Natural killer cell (primary cell): ENCODE measurements around the gene CKAP4. TPM values are rescaled to one million over a fixed set of nuclear protein-coding genes. Genes with fewer than 3 reads are reported as not detected.
A peak's percentile ranks its signal among the peaks of the same experiment; 100 is the strongest.

Experiments
- ATAC-seq, 3 donors: fragments of 150-1000 bp in 2 of 3; fragments of 200-7000 bp in 1 of 3; cut with Tn5 transposase; 1 replicate in 1 of 3; 2 replicates in 2 of 3; pipeline ENCODE4 v1.10.0; 2021; ENCODE audit warnings: mild to moderate bottlenecking in 2 of 3, moderate library complexity in 2 of 3
- DNase-seq, 2 donors: peaks; one replicate each; pipeline versions ENCODE4 v3.0.0 to v3.0.0-alpha.2; 2013 to 2021; ENCODE audit warnings: mixed read lengths in 1 of 2
- H3K27ac ChIP-seq: one replicate; pipeline ENCODE4 v1.5.1; 2013; ENCODE audit warnings: mild to moderate bottlenecking, low read length
- H3K27me3 ChIP-seq: one replicate; pipeline ENCODE4 v1.6.1; 2013; ENCODE audit warnings: low read length; ENCODE audit not compliant: control insufficient read depth, insufficient read depth
- H3K36me3 ChIP-seq: one replicate; pipeline ENCODE4 v1.6.1; 2013; ENCODE audit warnings: low read length; ENCODE audit not compliant: control insufficient read depth, insufficient read depth
- H3K4me1 ChIP-seq: one replicate; pipeline ENCODE4 v1.6.1; 2013; ENCODE audit warnings: low read length; ENCODE audit not compliant: control insufficient read depth, insufficient read depth
- H3K4me3 ChIP-seq: one replicate; pipeline ENCODE4 v1.5.1; 2013; ENCODE audit warnings: low read length
- H3K9me3 ChIP-seq: one replicate; pipeline ENCODE4 v1.6.1; 2013; ENCODE audit warnings: low read length; ENCODE audit not compliant: control insufficient read depth, insufficient read depth
- H3K27ac Mint-ChIP-seq, 2 donors: one replicate each; pipeline ENCODE4 v1.8.0; 2022; ENCODE audit warnings: mild to moderate bottlenecking in 2 of 2, mixed read lengths in 2 of 2, moderate library complexity in 1 of 2
- H3K27me3 Mint-ChIP-seq, 2 donors: one replicate each; pipeline ENCODE4 v1.8.0; 2022; ENCODE audit warnings: low read depth in 2 of 2, mixed read lengths in 2 of 2
- H3K36me3 Mint-ChIP-seq: one replicate; pipeline ENCODE4 v1.8.0; 2022; ENCODE audit warnings: mixed read lengths
- H3K4me1 Mint-ChIP-seq, 2 donors: one replicate each; pipeline ENCODE4 v1.8.0; 2022; ENCODE audit warnings: mixed read lengths in 2 of 2
- H3K4me3 Mint-ChIP-seq: one replicate; pipeline ENCODE4 v1.8.0; 2022; ENCODE audit warnings: mild to moderate bottlenecking, moderate library complexity, mixed read lengths
- H3K9me3 Mint-ChIP-seq, 2 donors: one replicate each; pipeline ENCODE4 v1.8.0; 2022; ENCODE audit warnings: mixed read lengths in 2 of 2
- WGBS: methylation state at CpG from one replicate; pipeline ENCODE4 v1.1.7; 2013; ENCODE audit warnings: missing lambda C conversion rate; ENCODE audit not compliant: insufficient coverage; 5-methylcytosine and 5-hydroxymethylcytosine counted together
- intact Hi-C: fragments of 100-400 bp; cut with micrococcal nuclease; formaldehyde crosslinking; loops from one replicate; pipeline ENCODE4 v1.14.2; 2022
- total RNA-seq, 4 donors: library from RNA; stranded (reverse); fragments of 120-200 nt in 1 of 4; gene quantifications; one replicate each; pipeline versions ENCODE4 v1.2.3 to v1.2.4, GENCODE V29; 2013 to 2022
- TF ChIP-seq, protein P1 (sequence below): fragments of 200-600 bp; IDR thresholded peaks from one replicate; pipeline ENCODE4 v1.8.0; 2022; ENCODE audit warnings: antibody characterized with exemption

The CKAP4 gene
- total RNA-seq, 3 donors from 2014 or later (not counting 1 experiment from before 2014, with no cell fraction given): 2.0 to 19.4 (median 2.0) TPM

DNA sequence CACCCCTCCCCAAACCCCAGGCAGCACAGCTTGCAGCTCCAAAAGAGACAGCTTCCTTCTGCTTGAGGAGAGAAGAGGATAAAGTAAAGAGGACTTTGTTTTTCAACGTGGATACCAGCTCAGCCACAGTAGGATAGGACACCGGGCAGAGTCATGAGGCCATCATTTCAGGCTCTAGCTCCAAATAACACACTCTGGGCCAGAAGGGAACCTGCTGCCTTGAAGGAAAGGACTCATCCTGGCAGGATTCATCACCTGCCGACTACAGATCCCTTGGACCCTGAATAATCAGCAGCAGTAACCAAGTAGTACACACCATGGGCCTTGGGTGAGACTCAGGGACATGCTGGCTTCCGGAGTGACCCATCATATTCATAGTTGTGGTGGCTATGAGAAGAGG is 10.4 kb upstream of the CKAP4 start:
- DNase-seq (no peak), ATAC-seq (no peak)
- Mint-ChIP-seq H3K4me3 (no peak overlapping the region), H3K27ac (no peak overlapping the region), H3K9me3 (no peaks in the 10 kb centered on the region), H3K4me1 (no peaks in the 10 kb centered on the region), H3K27me3 (peaks cover 4 to 11% of the 10 kb centered on the region in 2 donors), H3K36me3 (no peaks in the 10 kb centered on the region)
- no peaks in the 10 kb centered on the region for H3K4me1 ChIP-seq
- intact Hi-C loops: no loop called here
- H3K36me3 ChIP-seq: no peaks in the 10 kb centered on the region
- 85% methylated on average over 4 of the region's 4 CpGs for WGBS
- TF ChIP-seq, protein P1, sequence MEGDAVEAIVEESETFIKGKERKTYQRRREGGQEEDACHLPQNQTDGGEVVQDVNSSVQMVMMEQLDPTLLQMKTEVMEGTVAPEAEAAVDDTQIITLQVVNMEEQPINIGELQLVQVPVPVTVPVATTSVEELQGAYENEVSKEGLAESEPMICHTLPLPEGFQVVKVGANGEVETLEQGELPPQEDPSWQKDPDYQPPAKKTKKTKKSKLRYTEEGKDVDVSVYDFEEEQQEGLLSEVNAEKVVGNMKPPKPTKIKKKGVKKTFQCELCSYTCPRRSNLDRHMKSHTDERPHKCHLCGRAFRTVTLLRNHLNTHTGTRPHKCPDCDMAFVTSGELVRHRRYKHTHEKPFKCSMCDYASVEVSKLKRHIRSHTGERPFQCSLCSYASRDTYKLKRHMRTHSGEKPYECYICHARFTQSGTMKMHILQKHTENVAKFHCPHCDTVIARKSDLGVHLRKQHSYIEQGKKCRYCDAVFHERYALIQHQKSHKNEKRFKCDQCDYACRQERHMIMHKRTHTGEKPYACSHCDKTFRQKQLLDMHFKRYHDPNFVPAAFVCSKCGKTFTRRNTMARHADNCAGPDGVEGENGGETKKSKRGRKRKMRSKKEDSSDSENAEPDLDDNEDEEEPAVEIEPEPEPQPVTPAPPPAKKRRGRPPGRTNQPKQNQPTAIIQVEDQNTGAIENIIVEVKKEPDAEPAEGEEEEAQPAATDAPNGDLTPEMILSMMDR: no peak
- no peaks in the 10 kb centered on the region for H3K27me3 ChIP-seq
- no peaks in the 10 kb centered on the region for H3K9me3 ChIP-seq
- H3K4me3 ChIP-seq: no peak overlapping the region
- H3K27ac ChIP-seq: no peak overlapping the region

DNA sequence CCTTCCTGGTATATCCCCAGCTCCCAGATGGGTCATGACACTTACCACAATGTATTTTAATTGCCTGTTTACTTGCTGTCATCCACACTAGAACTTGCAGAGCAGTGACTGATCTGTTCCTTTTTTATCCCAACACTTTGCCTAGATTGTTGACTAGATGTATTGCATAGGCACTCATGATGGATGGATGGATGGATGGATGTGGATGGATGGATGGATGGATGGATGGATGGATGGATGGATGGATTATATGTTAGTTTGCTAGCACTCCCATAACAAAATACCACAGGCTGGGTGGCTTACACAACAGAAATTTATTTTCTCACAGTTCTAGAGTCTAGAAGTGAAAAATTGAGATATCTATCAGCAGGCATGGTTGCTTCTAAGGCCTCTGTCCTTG is 8.7 kb upstream of the CKAP4 start:
- no peak for DNase-seq
- Mint-ChIP-seq H3K4me3 (no peak overlapping the region), H3K27me3 (peaks cover 0 to 4% of the 10 kb centered on the region in 2 donors), H3K36me3 (no peaks in the 10 kb centered on the region), H3K4me1 (no peaks in the 10 kb centered on the region), H3K9me3 (no peaks in the 10 kb centered on the region), H3K27ac (no peak overlapping the region)
- TF ChIP-seq, protein P1: no peak
- Histone ChIP-seq H3K27ac (no peak overlapping the region), H3K4me1 (no peaks in the 10 kb centered on the region), H3K27me3 (no peaks in the 10 kb centered on the region), H3K36me3 (no peaks in the 10 kb centered on the region), H3K9me3 (no peaks in the 10 kb centered on the region), H3K4me3 (no peak overlapping the region)
- no peak for ATAC-seq
- intact Hi-C loops: no loop called here

DNA sequence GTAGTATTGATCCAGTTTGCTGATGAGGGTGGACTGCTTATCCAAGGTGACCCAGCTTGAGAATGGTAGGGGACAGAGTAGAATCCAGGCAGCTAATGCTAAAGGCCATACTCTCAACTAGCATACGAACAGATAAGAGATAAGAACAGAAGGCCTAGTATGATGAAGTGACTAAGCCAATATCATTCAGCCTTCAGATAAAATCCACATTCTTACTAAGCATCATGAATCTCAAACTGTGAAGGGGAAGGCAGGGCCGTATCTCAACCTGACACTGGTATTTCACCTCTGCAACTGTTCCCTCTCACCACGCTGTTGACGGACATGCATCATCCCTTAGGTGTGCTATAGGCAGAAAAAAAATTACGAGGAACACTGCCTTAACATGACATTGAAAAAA is 8.1 kb upstream of the CKAP4 start:
- Histone ChIP-seq H3K27me3 (no peaks in the 10 kb centered on the region), H3K36me3 (no peaks in the 10 kb centered on the region), H3K9me3 (no peaks in the 10 kb centered on the region), H3K4me3 (no peak overlapping the region), H3K27ac (no peak overlapping the region), H3K4me1 (no peaks in the 10 kb centered on the region)
- ATAC-seq (peak in 1 of 3 donors; percentile 52), DNase-seq (no peak)
- intact Hi-C loops: no loop called here
- TF ChIP-seq, protein P1: no peak
- no peak overlapping the region for H3K4me3 Mint-ChIP-seq
- H3K27me3 Mint-ChIP-seq: peaks cover 0 to under 1% of the 10 kb centered on the region in 2 donors
- H3K27ac Mint-ChIP-seq: no peak overlapping the region
- H3K36me3 Mint-ChIP-seq: no peaks in the 10 kb centered on the region
- 90% methylated on average over 5 of the region's 5 CpGs for WGBS
- no peaks in the 10 kb centered on the region for H3K4me1 Mint-ChIP-seq
- no peaks in the 10 kb centered on the region for H3K9me3 Mint-ChIP-seq

DNA sequence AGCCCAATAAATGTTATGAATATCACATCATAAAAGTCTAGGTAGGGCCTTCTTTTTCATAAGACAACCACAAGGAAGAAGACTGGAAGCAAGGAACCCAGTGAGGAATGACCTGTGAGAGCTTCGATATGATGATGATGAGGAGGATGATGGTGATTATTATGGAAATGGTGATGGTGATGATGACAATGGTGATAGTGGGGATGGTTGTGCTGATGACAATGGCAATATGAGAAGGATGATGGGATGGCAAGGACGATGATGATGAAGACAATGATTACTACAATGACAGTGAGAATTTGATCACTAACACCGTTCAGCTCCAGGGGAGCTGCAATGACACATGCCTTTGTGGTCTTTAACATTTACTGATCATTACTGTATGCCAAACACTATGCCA is 7.7 kb upstream of the CKAP4 start:
- no peak overlapping the region for H3K27ac Mint-ChIP-seq
- DNase-seq (no peak), ATAC-seq (no peak)

More for the DNA sequence above, 7.7 kb upstream of the CKAP4 start:
- Histone ChIP-seq H3K4me1 (no peaks in the 10 kb centered on the region), H3K9me3 (no peaks in the 10 kb centered on the region), H3K36me3 (no peaks in the 10 kb centered on the region), H3K27me3 (no peaks in the 10 kb centered on the region), H3K27ac (no peak overlapping the region), H3K4me3 (no peak overlapping the region)
- 89% methylated on average over 3 of the region's 3 CpGs for WGBS
- H3K9me3 Mint-ChIP-seq: no peaks in the 10 kb centered on the region
- intact Hi-C loops: no loop called here
- H3K4me3 Mint-ChIP-seq: no peak overlapping the region
- H3K36me3 Mint-ChIP-seq: no peaks in the 10 kb centered on the region
- H3K4me1 Mint-ChIP-seq: no peaks in the 10 kb centered on the region
- TF ChIP-seq, protein P1: no peak
- no peaks in the 10 kb centered on the region for H3K27me3 Mint-ChIP-seq
